SK-MEL-5 (cell line): ENCODE measurements around the gene TBC1D1. TPM values are rescaled to one million over a fixed set of nuclear protein-coding genes. Genes with fewer than 3 reads are reported as not detected.

Source experiments
- DNase-seq: peaks from one replicate; pipeline ENCODE4 v3.0.0-alpha.2; 2016; ENCODE audit warnings: low read depth, low spot score
- in situ Hi-C: cut with HindIII; loops from 2 replicates; pipeline ENCODE4 v1.10.0; 2016; ENCODE audit warnings: low sequenced_read_pairs, high pct_unique_total_duplicates, low pct_unique_long_range_greater_than_20kb
- total RNA-seq: library from RNA; depleted of rRNA; stranded (reverse); fragments of >200 nt; shearing (Covaris generic); gene quantifications from 2 replicates; pipeline ENCODE4 v1.2.3, GENCODE V29; 2014

TBC1D1 gene
- total RNA-seq, 1 experiment from 2014 or later = 54.9 TPM

DNA sequence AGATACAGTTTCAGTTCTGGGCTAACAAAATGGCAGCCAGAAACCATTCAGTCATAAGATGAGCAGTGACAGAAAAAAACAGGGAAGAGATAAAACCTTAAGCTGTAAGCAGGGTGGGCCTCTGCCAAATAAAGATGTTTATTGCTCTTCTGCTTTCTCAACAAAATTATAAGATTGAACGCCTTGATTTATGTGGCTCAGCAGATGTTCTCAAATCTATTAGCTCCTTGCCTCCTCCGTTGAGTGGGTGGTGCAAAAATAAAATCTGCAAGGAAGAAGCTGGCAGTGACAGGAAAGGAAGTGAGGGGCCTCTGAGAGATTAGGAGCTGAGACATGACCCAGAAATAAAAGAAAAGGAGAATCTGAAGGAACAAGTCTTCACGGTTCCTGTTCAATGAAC, 275.9 kb downstream of the TBC1D1 start:
- no peak for DNase-seq
- in situ Hi-C loops = no loop called here

DNA sequence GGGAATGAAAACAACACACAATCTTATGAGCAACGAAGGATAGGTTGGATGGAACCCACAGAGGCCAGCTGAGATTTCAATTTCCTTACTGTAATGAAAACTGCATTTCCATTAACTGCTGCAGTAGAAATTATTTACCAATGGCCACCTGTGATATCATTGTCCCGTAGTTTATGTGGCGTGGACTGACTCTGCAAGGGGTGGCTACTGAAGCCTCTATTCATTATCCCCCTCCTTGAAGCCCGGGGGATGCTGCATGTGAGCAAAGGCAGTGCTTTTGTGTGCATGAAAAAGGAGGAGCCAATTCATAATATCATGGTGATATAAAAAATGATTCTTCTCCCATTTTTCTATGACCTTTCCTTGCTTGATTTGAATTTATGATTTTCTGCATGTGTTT, 277.1 kb downstream of the TBC1D1 start:
- in situ Hi-C loops = no loop called here
- no peak for DNase-seq

DNA sequence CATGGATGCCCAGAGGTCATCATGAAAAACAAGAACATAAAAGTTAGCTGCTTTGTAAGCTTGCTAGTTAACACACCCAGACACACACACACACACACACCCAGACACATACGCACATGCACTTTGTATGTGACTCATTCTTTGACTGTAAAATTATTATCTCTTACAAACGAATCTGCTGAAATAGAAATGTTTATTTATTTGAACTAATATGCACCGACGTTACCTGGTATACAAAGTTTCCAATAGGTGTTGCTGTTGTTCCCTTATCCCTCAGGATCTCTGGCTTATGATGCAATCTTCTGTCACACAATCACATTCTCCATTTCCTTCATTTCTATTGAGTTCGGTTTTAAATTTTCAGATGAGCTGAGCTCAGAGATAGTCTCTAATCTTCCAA, 278.6 kb downstream of the TBC1D1 start:
- no peak for DNase-seq
- in situ Hi-C loops = no loop called here

DNA sequence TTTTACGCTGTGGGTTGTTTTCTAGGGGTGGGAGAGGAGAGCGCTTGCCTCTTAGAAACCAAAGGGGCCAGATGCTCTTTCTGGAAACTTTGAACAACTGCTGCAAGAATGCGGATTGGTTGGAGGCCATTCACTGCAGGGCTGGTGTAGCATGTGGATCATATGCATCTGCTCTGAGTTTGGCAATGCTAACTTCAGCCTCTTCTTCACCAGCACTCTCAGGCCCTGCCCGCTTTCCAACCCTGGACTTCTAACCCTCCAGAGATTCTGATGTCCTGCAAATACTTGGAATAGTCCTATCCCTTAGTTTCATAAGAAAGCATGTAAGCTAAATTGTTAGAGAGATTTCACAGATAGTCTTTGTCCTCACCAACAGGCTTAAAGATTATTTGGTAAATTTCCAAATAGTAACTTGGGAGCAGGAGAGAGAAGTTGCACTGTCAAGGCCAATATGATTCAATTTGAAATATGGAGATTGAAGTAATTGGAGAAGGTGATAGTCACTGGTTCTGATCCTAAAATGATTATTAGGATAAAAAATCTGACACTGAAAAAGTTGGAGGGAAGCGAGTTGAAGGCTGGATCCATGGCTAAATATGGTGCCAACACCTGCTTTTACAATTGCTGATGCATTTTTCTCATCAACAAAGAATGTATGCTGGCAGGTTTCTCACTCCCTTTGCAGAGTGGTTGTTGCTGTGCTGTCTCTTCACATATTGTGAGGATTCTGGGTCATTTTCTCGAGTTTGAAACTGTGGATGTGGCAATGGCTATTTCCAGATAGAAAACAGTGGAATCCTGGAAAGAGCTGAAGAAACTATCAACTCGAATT, 279.7 kb downstream of the TBC1D1 start:
- in situ Hi-C loops = no loop called here
- no peak for DNase-seq

DNA sequence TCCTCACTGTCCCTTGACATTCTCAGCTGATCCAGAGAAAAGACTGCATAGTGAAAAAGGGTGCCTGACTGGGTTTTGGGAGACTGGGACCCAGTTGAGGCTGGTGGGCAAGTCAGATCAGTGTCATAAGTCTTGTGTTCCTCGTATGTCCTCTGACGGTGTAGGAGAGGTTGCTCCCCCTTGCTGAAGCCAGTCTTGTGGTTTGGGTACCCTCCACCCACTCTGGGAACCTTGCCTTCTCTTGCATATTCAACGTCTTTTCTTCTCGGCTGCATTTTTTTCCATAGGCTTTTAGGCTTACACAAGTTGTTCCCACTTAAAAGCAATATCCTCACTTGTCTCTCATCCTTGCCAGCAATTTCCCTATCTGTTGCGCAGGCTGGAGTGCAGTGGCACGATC, 281.2 kb downstream of the TBC1D1 start:
- DNase-seq = no peak
- in situ Hi-C loops = no loop called here

DNA sequence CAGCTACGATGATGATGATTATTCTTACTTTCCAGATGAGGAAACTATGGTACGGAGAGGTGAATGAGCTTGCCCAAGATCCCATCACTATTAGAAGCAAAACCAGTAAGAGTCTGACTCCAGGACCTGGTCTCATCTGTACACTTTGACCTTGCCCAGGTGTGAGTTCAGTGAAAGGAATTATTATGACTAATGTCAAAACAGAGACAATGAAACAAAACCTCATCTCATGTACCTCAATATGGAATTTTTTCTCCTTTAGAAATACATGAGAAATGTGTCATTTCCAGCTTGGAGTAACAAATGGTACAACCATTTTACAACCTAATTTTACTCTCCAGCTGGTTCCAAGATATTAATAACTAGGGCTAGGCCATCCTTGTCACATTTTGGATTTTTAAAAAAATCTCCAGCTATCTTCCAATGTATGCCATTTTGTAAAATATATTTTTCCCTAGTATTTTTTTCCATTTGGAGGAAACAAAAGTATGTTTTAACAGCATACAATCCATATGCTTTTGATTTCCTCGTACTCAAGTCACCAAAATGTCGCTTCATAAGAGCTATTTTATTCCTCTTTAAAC, 283.1 kb downstream of the TBC1D1 start:
- in situ Hi-C loops = no loop called here

DNA sequence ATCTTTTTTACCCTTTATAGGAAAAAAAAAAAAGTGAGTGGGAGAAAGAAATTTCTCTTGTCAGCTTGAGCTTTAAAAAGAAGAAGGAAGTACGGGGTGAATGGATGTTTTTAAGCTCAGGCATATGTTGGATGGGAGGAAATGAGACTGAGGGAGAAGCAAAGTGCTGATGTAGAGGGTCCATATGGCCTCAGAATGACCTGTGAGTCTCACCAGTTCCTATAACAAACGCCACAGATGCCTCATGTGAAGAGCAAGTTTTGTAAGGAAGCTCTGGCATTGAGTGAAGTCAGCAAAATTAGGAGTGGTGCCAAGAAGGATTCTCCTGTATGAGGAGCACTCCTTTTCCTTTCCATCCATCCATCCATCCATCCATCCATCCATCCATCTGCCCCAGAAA, 283.9 kb downstream of the TBC1D1 start:
- in situ Hi-C loops = no loop called here
- no peak for DNase-seq

More for the DNA sequence above, 283.1 kb downstream of the TBC1D1 start:
- no peak for DNase-seq

DNA sequence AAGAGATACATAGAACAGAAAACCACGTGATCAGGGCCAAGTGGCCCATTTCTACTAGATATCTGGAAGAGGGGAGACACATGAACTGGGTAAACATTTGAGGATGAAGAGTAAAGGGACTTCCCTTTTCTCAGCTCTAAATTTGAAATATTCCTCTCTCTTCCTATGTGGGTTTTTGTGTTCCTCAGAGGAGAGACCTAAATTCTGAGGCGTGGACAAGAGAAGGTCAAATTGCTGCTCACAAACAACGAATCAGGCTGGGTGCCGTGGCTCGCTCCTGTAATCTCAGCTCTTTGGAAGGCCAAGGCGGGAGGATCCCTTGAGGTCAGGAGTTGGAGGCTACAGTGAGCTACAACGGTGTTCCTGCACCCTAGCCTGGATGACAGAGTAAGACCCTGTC, 285.3 kb downstream of the TBC1D1 start:
- in situ Hi-C loops = no loop called here

DNA sequence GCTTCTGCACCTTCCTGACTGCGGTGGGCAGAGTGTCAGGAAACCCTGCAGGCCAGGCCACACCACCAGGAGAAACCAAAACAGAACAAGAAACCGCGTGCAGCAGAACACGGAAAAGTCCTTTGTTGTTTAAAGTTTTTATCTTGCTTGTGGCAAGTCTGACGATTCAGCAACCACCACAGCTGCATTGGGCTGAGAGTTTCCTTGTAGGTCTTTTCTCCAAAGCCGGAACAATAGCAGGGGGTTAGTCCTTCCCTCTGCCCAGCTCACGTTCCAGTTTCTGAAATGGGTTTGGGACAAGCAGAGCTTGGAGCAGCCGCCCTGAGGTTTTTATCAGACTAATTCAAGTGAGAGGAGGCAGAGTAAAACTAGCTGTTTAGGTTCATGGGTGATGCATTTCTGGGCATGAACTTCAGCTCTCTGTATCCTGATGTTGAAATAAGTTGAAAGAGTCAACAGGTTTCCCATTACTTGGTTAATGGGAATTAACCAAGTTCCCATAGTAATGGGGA, 286.2 kb downstream of the TBC1D1 start:
- in situ Hi-C loops = no loop called here
- DNase-seq = no peak

More for the DNA sequence above, 285.3 kb downstream of the TBC1D1 start:
- no peak for DNase-seq

DNA sequence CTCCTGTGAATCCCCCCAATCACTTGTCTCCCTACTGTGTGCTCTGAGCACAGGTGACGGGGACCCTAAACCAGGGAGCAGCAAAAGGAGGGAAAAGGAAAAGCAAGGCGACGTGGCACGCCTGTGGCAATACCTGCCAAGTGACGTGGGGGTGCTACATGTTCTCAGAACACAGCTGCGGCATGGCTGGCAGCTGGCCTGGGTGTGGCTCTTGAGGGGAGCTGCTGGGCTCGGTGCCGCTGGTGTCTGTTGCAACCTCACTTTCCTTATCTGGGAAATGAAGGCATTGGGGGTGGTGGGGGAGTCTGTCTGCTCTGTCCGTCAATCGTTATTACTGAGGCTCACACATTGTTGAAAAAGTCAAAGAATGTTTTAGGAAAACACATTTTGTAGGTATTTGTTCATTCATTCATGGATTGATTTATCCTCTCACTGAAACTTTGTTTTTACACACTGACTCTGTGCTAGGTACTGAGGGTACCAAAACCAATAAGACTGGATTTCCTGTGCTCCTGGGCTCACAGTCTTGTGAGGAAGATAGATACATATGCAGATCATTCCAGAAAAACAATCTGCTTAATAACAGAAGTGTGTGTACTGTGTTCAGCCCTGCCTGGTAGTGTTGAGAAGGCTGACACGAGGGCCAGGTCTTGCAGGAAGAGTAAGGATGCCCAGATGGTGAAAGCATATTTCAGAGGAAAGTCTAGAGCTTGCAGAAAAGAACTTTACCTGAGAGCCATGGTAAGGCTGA, 286.9 kb downstream of the TBC1D1 start:
- in situ Hi-C loops = no loop called here
- no peak for DNase-seq

DNA sequence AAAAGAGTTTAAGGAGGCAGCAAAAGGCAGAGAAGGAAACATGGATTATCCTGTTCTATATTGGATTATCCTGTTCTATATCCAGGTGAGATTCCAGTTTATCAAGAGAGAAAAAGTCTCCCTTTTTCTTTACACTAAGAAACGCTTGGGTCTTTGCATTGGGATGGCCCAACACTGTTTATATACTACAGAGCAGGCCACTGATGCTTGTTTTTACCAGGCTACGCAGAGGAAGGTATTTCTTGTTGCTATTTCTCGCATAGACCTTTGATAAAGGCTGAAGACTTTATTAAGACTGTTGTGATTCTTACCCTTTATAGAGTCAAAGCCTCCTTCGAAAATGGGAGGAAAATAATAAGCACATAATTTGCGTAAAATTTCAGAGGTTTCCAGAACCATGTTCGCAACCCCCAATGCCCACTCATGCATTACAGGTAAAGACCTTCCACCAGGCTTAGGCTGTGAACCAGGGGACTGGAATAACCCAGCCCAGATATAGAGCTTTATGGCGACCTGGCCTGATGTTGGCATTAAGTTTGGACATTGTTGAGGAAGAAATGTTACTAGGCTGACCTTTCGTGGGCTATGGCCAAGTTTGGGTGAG, 287.6 kb downstream of the TBC1D1 start:
- in situ Hi-C loops = no loop called here
- DNase-seq = no peak

DNA sequence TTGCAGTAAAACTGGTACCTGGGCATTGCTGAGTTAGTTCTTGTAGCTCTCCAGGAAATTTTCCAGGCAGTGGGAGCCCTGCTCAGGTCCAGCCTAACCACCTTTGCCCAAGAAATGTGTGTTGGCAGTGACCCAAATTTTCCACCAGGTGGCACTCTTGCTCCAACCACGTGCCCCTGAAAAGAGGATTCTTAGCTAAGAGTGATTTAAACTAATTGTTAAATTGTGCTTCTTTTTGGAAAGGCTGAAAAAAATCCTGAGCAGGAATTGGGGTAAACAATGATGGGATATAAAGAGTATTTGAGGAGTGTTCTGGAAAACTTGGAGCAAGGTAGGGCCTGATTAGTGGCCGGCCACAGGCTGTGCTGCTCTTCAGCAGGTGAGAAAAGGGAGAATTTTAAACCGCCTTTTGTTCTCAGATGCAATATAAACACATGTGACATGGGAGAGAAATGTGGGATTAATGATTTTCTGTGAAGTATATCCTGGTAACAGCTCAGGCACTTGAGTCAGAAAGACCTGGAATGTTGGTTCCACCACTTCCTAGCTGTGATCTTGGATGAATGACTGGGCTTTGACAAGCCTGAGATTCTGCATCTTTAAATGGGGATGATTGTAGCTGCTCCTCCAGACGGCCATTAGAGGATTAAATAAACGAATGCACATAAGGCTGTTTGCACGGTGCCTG, 288.9 kb downstream of the TBC1D1 start:
- DNase-seq = peak; percentile 72
- in situ Hi-C loops = no loop called here

DNA sequence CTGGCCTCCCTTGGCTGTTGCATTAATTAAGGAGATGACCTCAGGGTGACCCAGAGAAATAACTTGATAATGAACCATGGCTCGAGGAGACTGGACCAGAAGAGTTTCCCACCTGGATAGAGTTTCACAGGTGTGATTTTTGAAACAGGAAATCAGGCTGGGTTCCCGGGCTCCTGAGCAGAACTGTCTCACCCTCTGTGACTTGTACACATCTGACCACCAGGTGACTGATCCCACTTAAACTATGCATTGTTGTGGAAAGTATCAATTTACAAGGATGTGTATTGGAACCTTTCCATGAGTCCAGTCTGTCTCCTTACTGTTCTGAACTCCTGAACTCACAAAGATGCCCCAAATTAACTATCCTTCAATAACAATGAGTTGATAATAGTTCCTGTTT, 289.6 kb downstream of the TBC1D1 start:
- in situ Hi-C loops = no loop called here
- no peak for DNase-seq

DNA sequence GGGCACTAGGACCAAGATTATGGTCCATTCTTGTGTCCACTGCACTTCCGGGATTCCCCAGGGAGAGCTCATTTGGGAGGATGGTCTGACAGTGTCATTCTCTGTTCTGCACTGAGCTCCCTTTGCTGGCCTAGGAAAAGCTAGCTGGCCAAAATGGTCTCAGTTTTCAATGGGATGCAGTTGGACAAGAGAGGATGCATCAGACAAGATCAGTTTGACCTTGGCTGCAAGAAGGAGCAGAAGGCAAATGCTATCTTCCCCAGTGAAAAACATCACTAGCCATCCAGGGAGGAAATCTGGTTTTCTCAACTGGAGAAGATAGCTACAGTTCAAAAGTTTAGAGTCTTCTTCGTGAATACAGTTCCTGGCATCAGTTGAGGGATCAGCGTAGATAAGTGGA, 290.4 kb downstream of the TBC1D1 start:
- no peak for DNase-seq
- in situ Hi-C loops = no loop called here

DNA sequence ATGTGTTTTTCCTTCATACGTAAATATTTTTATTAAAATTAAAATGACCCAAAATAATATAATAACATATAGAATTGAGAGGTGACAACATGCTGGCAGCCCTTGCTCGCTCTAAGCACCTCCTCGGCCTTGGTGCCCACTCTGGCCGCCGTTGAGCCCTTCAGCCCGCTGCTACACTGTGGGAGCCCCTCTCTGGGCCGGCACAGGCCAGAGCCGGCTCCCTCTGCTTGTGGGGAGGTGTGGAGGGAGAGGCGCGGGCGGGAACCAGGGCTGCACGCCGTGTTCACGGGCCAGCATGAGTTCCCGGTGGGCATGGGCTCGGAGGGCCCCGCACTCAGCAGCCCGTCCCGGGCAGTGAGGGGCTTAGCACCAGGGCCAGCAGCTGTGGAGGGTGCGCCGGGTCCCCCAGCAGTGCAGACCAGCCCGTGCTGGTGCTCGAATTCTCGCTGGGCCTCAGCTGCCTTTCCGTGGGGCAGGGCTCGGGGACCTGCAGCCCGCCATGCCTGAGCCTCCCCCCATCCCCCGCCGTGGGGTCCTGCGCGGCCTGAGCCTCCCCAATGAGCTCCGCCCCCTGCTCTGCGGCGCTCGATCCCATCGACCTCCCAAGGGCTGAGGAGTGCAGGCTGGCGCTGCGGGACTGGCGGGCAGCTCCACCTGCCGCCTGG, 291.6 kb downstream of the TBC1D1 start:
- no peak for DNase-seq
- in situ Hi-C loops = no loop called here

DNA sequence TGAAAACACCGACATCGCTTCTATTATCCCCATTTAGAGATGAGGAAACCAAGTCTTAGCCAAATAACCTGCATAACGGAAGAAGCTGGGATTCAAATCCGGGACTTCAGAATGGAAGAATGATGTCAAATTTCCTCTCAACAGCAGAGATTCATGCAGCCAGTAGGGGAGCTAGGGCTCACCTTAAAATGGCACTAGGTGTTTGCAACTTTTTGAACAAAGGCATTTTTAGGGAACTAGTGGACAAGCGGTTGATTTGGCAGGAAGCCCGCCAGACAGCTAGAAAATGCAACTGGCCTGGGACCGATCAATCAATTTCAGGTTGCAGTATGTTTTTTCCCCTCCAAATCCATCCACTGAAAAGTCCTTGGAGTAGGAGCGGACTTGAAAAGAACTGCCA, 293.5 kb downstream of the TBC1D1 start:
- in situ Hi-C loops = no loop called here
- DNase-seq = no peak
